Adrenal gland (tissue), 12 donors: Measurements from ENCODE around the gene ERC2. TPM values are rescaled to one million over a fixed set of nuclear protein-coding genes. Genes with fewer than 3 reads are reported as not detected.

Experiments
- DNase-seq, 7 donors: peaks; one replicate each; pipeline ENCODE4 v3.0.0-alpha.2; 2019 to 2020
- H3K27ac ChIP-seq, 5 donors: fragments of 200-600 bp; sonication (generic) in 4 of 5; 1 replicate in 3 of 5; 2 replicates in 2 of 5; pipeline versions ENCODE4 v1.5.1 to v1.8.0; 2016 to 2020; ENCODE audit warnings: mild to moderate bottlenecking in 1 of 5
- H3K27me3 ChIP-seq: fragments of 200-600 bp; 2 replicates; pipeline ENCODE4 v1.8.0; 2021
- H3K36me3 ChIP-seq, 2 donors: fragments of 200-600 bp; replicated peaks in 1 of 2; 1 replicate in 1 of 2; 2 replicates in 1 of 2; pipeline versions ENCODE4 v1.5.1 to v1.8.0; 2018 to 2022
- H3K4me1 ChIP-seq, 2 donors: fragments of 200-600 bp; replicated peaks in 1 of 2; 1 replicate in 1 of 2; 2 replicates in 1 of 2; pipeline versions ENCODE4 v1.5.1 to v1.8.0; 2018 to 2021
- H3K4me3 ChIP-seq, 4 donors: fragments of 200-600 bp; sonication (generic) in 3 of 4; one replicate each; pipeline ENCODE4 v1.5.1; 2016 to 2018
- H3K9me3 ChIP-seq, 3 donors: fragments of 200-600 bp; sonication (generic) in 1 of 3; replicated peaks in 1 of 3; 1 replicate in 2 of 3; 2 replicates in 1 of 3; pipeline versions ENCODE4 v1.5.1 to v1.8.0; 2016 to 2021
- CTCF ChIP-seq, 6 experiments: fragments of 450-650 bp in 4 of 6; fragments of 200-600 bp in 2 of 6; sonication (generic) in 1 of 6; IDR thresholded peaks; 1 replicate in 5 of 6; 2 replicates in 1 of 6; pipeline versions ENCODE4 v1.5.1 to v1.8.0; 2016 to 2021; ENCODE audit warnings: antibody characterized with exemption in 6 of 6, mild to moderate bottlenecking in 2 of 6, moderate library complexity in 1 of 6
- POLR2A ChIP-seq, 2 donors: fragments of 450-650 bp; IDR thresholded peaks; one replicate each; pipeline ENCODE4 v1.6.1; 2017; ENCODE audit warnings: antibody characterized with exemption in 2 of 2, mild to moderate bottlenecking in 2 of 2, moderate library complexity in 1 of 2
- WGBS, 4 donors: extraction: QIAGEN DNeasy Blood & Tissue Kit in 2 of 4; methylation state at CpG; one replicate each; pipeline versions ENCODE4 v1.1.5 to v1.1.7; 2013 to 2017; 5-methylcytosine and 5-hydroxymethylcytosine counted together
- intact Hi-C, 2 donors: fragments of 100-400 bp; cut with DNase I; formaldehyde crosslinking; loops; one replicate each; pipeline versions ENCODE4 v1.14.1 to v1.15.0; 2022 to 2023
- polyA plus RNA-seq, 3 donors: library from polyadenylated mRNA; stranded (reverse); fragments of 200-250 nt in 2 of 3; fragments of 350-450 nt in 1 of 3; fragmentation: Illumina TruSeq in 1 of 3; extraction: RNeasy Lipid Tissue Mini Kit (QIAGEN cat#74804) in 1 of 3; gene quantifications; one replicate each; pipeline ENCODE4 v1.2.3, GENCODE V29; 2013 to 2014
- total RNA-seq, 9 donors: library from RNA; depleted of rRNA in 4 of 9; stranded (reverse); fragments of >200 nt in 4 of 9; fragments of 120-200 nt in 1 of 9; fragmentation: NEBNext Ultra II Directional in 1 of 9; extraction: Animal tissue kit (Norgen Biotek cat#: 25700) in 1 of 9; gene quantifications; one replicate each; pipeline versions ENCODE4 v1.1.0 to v1.2.4, GENCODE V29; 2013 to 2023
- donor health status: healthy with polysubstance abuse.
- donor health status: Bipolar disorder and iron deficiency.
- donor health status: DM: yes; HTN: yes; CAD: no.
- donor health status: DM: no; HTN: no; CAD: no.
- donor health status: DM: no; HTN: no; CAD: no.
- donor health status: DM: yes; HTN: yes; CAD: no.

ERC2 gene
- total and polyA plus RNA-seq, 12 donors, result 0.47 to 5.8 (median 1.5) TPM

- Histone ChIP-seq H3K27me3 (no peaks in the 10 kb centered on the region), H3K36me3 (no peaks in the 10 kb centered on the region), H3K27ac (no peak overlapping the region), H3K9me3 (no peaks in the 10 kb centered on the region), H3K4me3 (no peak overlapping the region), H3K4me1 (no peaks in the 10 kb centered on the region)
- intact Hi-C loops, result no loop called here
- WGBS, 4 donors, result 52 to 75% (median 64%) methylated on average over 6 of the region's 6 CpGs
- DNase-seq, result no peak
- no peak for TF ChIP-seq POLR2A (IDR thresholded peaks at IDR 0.05)
- no peak for TF ChIP-seq CTCF (IDR thresholded peaks at IDR 0.05)
These were observed 366.7 kb downstream of the ERC2 start for GRCh38 chr3:56101576-56101975.

- Histone ChIP-seq H3K27me3 (no peaks in the 10 kb centered on the region), H3K36me3 (no peaks in the 10 kb centered on the region), H3K4me3 (no peak overlapping the region), H3K27ac (no peak overlapping the region), H3K4me1 (no peaks in the 10 kb centered on the region), H3K9me3 (no peaks in the 10 kb centered on the region)
- WGBS, 4 donors, result 80 to 94% (median 91%) methylated on average over 2 of the region's 2 CpGs
- TF ChIP-seq POLR2A (IDR thresholded peaks at IDR 0.05) (no peak), CTCF (IDR thresholded peaks at IDR 0.05) (no peak)
- no peak for DNase-seq
- intact Hi-C loops, result loop anchor here in 1 of 2 donors (10.0 kb wide), 1 partner anchor 148 kb away; no protein-coding TSS in a partner anchor
These were observed 371.3 kb downstream of the ERC2 start for GRCh38 chr3:56096999-56097398.

- TF ChIP-seq CTCF (IDR thresholded peaks at IDR 0.05) (no peak), POLR2A (IDR thresholded peaks at IDR 0.05) (no peak)
- H3K27me3 ChIP-seq, result no peaks in the 10 kb centered on the region
- intact Hi-C loops, result loop anchor here in 1 of 2 donors (10.0 kb wide), 1 partner anchor 151 kb away; no protein-coding TSS in a partner anchor
- H3K4me1 ChIP-seq, result no peaks in the 10 kb centered on the region
- H3K27ac ChIP-seq, result no peak overlapping the region
- H3K36me3 ChIP-seq, result no peaks in the 10 kb centered on the region
- H3K4me3 ChIP-seq, result no peak overlapping the region
- no peaks in the 10 kb centered on the region for H3K9me3 ChIP-seq
- DNase-seq, result no peak
These were observed 374.1 kb downstream of the ERC2 start for GRCh38 chr3:56094170-56094569.

GRCh38 chr3:56089739-56090138, 378.5 kb downstream of the ERC2 start:
- 46 to 77% (median 61%) methylated on average over 2 of the region's 2 CpGs for WGBS, 4 donors
- intact Hi-C loops, result loop anchor here in 1 of 2 donors (10.0 kb wide), 1 partner anchor 155 kb away; no protein-coding TSS in a partner anchor
- DNase-seq, result peak in 3 of 7 donors; percentile 7 to 25 (median 12)
- Histone ChIP-seq H3K4me3 (no peak overlapping the region), H3K27ac (no peak overlapping the region), H3K9me3 (no peaks in the 10 kb centered on the region), H3K36me3 (no peaks in the 10 kb centered on the region), H3K27me3 (no peaks in the 10 kb centered on the region), H3K4me1 (no peaks in the 10 kb centered on the region)
- TF ChIP-seq POLR2A (IDR thresholded peaks at IDR 0.05), result no peak
- peak in 3 of 6 experiments; percentile 14 to 24 (median 19) for TF ChIP-seq CTCF (IDR thresholded peaks at IDR 0.05)
